SK-N-SH (cell line): ENCODE measurements around the gene KCNV2. TPM values are rescaled to one million over a fixed set of nuclear protein-coding genes. Genes with fewer than 3 reads are reported as not detected.

ENCODE experiments used
- CTCF ChIA-PET: fragments of 300-600, 350-600 bp; formaldehyde crosslinking; extraction: SDS; loops from one replicate; lab custom pipeline; 2021; lab: Yijun Ruan, JAX
- POLR2A ChIA-PET: fragments of 350-600 bp; sonication (Branson Sonifier 250); formaldehyde crosslinking; extraction: SDS; loops from one replicate; lab custom pipeline; 2020; ENCODE audit warnings: antibody characterized with exemption, inconsistent platforms; lab: Yijun Ruan, JAX
- DNase-seq: peaks from one replicate; pipeline ENCODE4 v3.0.0; 2012
- H2AFZ ChIP-seq: fragments of 200-600 bp; sonication (generic); 2 replicates; pipeline ENCODE4 v1.8.1; 2016; ENCODE audit warnings: antibody characterized with exemption, mild to moderate bottlenecking, low read depth
- H3F3A ChIP-seq: fragments of 200-600 bp; sonication (generic); replicated peaks from 2 replicates; pipeline ENCODE3; 2016; ENCODE audit warnings: antibody characterized with exemption, mild to moderate bottlenecking; ENCODE audit not compliant: insufficient read depth
- H3K27ac ChIP-seq, 2 experiments: fragments of 200-500 bp in 1 of 2; fragments of 200-600 bp in 1 of 2; sonication (Bioruptor generic) in 1 of 2; sonication (generic), shearing (Covaris generic) in 1 of 2; 2 replicates each; pipeline versions ENCODE4 v1.5.1 to v1.6.1; 2014 to 2016; ENCODE audit warnings: low read depth in 2 of 2, inconsistent platforms in 1 of 2, low read length in 1 of 2, mild to moderate bottlenecking in 1 of 2, mixed read lengths in 1 of 2
- H3K27me3 ChIP-seq: fragments of 200-600 bp; sonication (generic), shearing (Covaris generic); 2 replicates; pipeline ENCODE4 v1.6.1; 2016; ENCODE audit warnings: mixed run types; ENCODE audit not compliant: insufficient read depth
- H3K36me3 ChIP-seq, 2 experiments: fragments of 200-500 bp in 1 of 2; fragments of 200-600 bp in 1 of 2; sonication (Bioruptor generic) in 1 of 2; sonication (generic) in 1 of 2; replicated peaks in 1 of 2; 2 replicates each; pipeline versions ENCODE3 to v1.5.1; 2014 to 2016; ENCODE audit warnings: low read length in 1 of 2, mild to moderate bottlenecking in 1 of 2; ENCODE audit not compliant: insufficient read depth in 2 of 2, control insufficient read depth in 1 of 2
- H3K4me1 ChIP-seq, 2 experiments: fragments of 200-500 bp in 1 of 2; fragments of 200-600 bp in 1 of 2; sonication (Bioruptor generic) in 1 of 2; sonication (generic), shearing (Covaris generic) in 1 of 2; 2 replicates each; pipeline versions ENCODE4 v1.5.1 to v1.6.1; 2014 to 2016; ENCODE audit warnings: low read depth in 1 of 2, low read length in 1 of 2, mixed run types in 1 of 2; ENCODE audit not compliant: insufficient read depth in 2 of 2, control insufficient read depth in 1 of 2
- H3K4me2 ChIP-seq: fragments of 200-600 bp; sonication (generic), shearing (Covaris generic); 2 replicates; pipeline ENCODE4 v1.6.1; 2017; ENCODE audit warnings: mixed run types
- H3K4me3 ChIP-seq, 2 experiments: fragments of 200-500 bp in 1 of 2; fragments of 200-600 bp in 1 of 2; sonication (Bioruptor generic) in 1 of 2; sonication (generic), shearing (Covaris generic) in 1 of 2; 2 replicates each; pipeline versions ENCODE4 v1.5.1 to v1.8.1; 2014 to 2016; ENCODE audit warnings: low read depth in 2 of 2, inconsistent platforms in 1 of 2, low read length in 1 of 2, mild to moderate bottlenecking in 1 of 2, mixed read lengths in 1 of 2, moderate library complexity in 1 of 2
- H3K79me2 ChIP-seq: fragments of 200-600 bp; sonication (generic); 2 replicates; pipeline ENCODE4 v1.8.1; 2017; ENCODE audit warnings: mild to moderate bottlenecking; ENCODE audit not compliant: insufficient read depth
- H3K9ac ChIP-seq: fragments of 200-600 bp; sonication (generic); 2 replicates; pipeline ENCODE4 v1.6.1; 2017; ENCODE audit warnings: mixed run types
- H3K9me2 ChIP-seq: fragments of 200-600 bp; sonication (generic); 2 replicates; pipeline ENCODE4 v1.6.1; 2017; ENCODE audit warnings: mixed run types
- H3K9me3 ChIP-seq: fragments of 200-600 bp; sonication (generic); 2 replicates; pipeline ENCODE4 v1.6.1; 2017; ENCODE audit warnings: mixed run types, mild to moderate bottlenecking, moderate library complexity
- H4K20me1 ChIP-seq: fragments of 200-600 bp; sonication (generic); 2 replicates; pipeline ENCODE4 v1.6.1; 2017; ENCODE audit warnings: mild to moderate bottlenecking, mixed run types; ENCODE audit not compliant: insufficient read depth
- CHD2 ChIP-seq: fragments of 150-350 bp; IDR thresholded peaks from 2 replicates; pipeline ENCODE4 v1.6.1; 2018; ENCODE audit warnings: low read length; ENCODE audit not compliant: partially characterized antibody
- CTCF ChIP-seq: fragments of 200-600 bp; sonication (generic); IDR thresholded peaks from 2 replicates; pipeline ENCODE4 v1.6.1; 2017; ENCODE audit warnings: antibody characterized with exemption, mild to moderate bottlenecking, moderate library complexity
- EZH2phosphoT487 ChIP-seq: fragments of 200-600 bp; sonication (generic); IDR thresholded peaks from 2 replicates; pipeline ENCODE4 v1.6.1; 2017; ENCODE audit warnings: low read depth, mixed run types, mild to moderate bottlenecking, antibody characterized with exemption, moderate library complexity, borderline replicate concordance
- FOSL2 ChIP-seq: IDR thresholded peaks from 2 replicates; pipeline ENCODE4 v1.4.0; 2012; ENCODE audit warnings: low read depth, mild to moderate bottlenecking, moderate library complexity, borderline replicate concordance
- FOXJ3 ChIP-seq: sonication (generic); formaldehyde crosslinking; IDR thresholded peaks from 2 replicates; pipeline ENCODE4 v1.5.1; 2020; ENCODE audit warnings: mild to moderate bottlenecking, missing genetic modification reagents
- FOXM1 ChIP-seq: IDR thresholded peaks from 2 replicates; pipeline ENCODE4 v1.4.0; 2012; ENCODE audit warnings: low read depth, mild to moderate bottlenecking
- GATA2 ChIP-seq: sonication (generic); formaldehyde crosslinking; IDR thresholded peaks from 2 replicates; pipeline ENCODE4 v1.5.0; 2020; ENCODE audit warnings: mild to moderate bottlenecking, missing genetic modification reagents
- MXI1 ChIP-seq: IDR thresholded peaks from 2 replicates; pipeline ENCODE4 v1.6.1; 2012; ENCODE audit warnings: mild to moderate bottlenecking, low read depth, low read length, improper control_type of control experiment
- PBX3 ChIP-seq: IDR thresholded peaks from 2 replicates; pipeline ENCODE4; 2012
- POLR2AphosphoS5 ChIP-seq: IDR thresholded peaks from 2 replicates; pipeline ENCODE4 v1.6.1; 2012; ENCODE audit warnings: low read depth, low read length
- RAD21 ChIP-seq: IDR thresholded peaks from 2 replicates; pipeline ENCODE4 v1.6.1; 2012; ENCODE audit warnings: mild to moderate bottlenecking, low read length
- RFX5 ChIP-seq: IDR thresholded peaks from 2 replicates; pipeline ENCODE4 v1.6.1; 2012; ENCODE audit warnings: mild to moderate bottlenecking, improper control_type of control experiment, low read length
- RXRA ChIP-seq: IDR thresholded peaks from 2 replicates; pipeline ENCODE4 v1.4.0; 2012; ENCODE audit warnings: low read depth, mild to moderate bottlenecking, borderline replicate concordance
- TAF1 ChIP-seq: IDR thresholded peaks from 2 replicates; pipeline ENCODE4 v1.6.1; 2012; ENCODE audit warnings: low read depth, mild to moderate bottlenecking, low read length, moderate library complexity, borderline replicate concordance
- TCF12 ChIP-seq: IDR thresholded peaks from 2 replicates; pipeline ENCODE4 v1.4.0; 2012
- TEAD4 ChIP-seq: IDR thresholded peaks from 2 replicates; pipeline ENCODE4 v1.4.0; 2012; ENCODE audit warnings: mild to moderate bottlenecking, borderline replicate concordance; ENCODE audit not compliant: insufficient read depth
- WGBS: methylation state at CpG from one replicate; pipeline ENCODE4 v1.1.6; 2017; ENCODE audit warnings: low lambda C conversion rate; 5-methylcytosine and 5-hydroxymethylcytosine counted together
- polyA plus RNA-seq, 3 experiments: library from polyadenylated mRNA; depleted of rRNA; stranded (reverse); fragments of >200 nt; gene quantifications; 2 replicates each; pipeline ENCODE4 v1.2.3, GENCODE V29; 2012
- TF ChIP-seq, protein P1 (sequence below): IDR thresholded peaks from 2 replicates; pipeline ENCODE4 v1.4.0; 2012; ENCODE audit warnings: low read depth, borderline replicate concordance
- TF ChIP-seq, protein P2 (sequence below): IDR thresholded peaks from 2 replicates; pipeline ENCODE4 v1.4.0; 2012; ENCODE audit warnings: low read depth

KCNV2 gene
- polyA plus RNA-seq, 1 of the 3 experiments (the other 2 are of a cell fraction), result not detected

DNA sequence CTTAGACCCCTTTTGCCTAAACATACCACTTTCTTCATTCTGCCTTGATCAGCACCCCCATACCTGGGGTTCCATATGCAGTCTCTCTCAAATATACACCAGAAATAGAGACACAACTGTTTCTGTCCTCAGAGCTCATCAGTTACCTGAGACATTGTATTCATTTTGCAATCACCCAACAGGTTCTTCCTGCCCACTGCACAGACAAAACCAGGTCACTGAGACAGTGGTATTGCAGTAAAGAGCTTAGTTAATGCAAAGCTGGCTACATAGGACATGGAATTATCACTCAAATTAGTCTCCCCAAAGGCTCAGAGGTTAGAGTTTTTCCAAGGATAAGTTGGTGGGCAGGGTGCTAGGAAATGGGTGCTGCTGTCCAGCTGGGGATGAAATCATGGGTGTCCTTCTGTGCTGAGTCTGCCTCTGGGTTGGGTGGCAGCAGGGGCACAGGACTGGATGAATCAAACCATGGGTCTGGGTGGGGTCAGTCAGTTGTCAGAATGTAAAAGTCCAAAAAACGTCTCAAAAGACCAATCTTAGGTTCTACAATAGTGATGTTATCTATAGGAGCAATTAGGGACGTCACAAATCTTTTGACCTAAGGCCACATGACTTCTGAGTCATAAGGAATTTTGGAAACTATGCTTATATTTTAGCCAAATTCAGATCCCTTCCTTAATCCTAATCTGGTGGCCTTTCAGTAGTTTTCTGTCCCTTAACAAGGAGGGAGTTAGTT is 41.0 kb downstream of the KCNV2 start:
- H4K20me1 ChIP-seq, result no peaks in the 10 kb centered on the region
- no peak overlapping the region for H3K4me3 ChIP-seq
- H3F3A ChIP-seq, result no peaks in the 10 kb centered on the region
- 57% methylated on average over 2 of the region's 2 CpGs for WGBS
- H3K9me3 ChIP-seq, result no peaks in the 10 kb centered on the region
- no peak overlapping the region for H3K4me2 ChIP-seq
- ChIA-PET POLR2A (no interaction called here), CTCF (no interaction called here)
- H3K27ac ChIP-seq, result no peak overlapping the region
- no peaks in the 10 kb centered on the region for H3K79me2 ChIP-seq
- no peak overlapping the region for H3K9ac ChIP-seq
- no peaks in the 10 kb centered on the region for H3K27me3 ChIP-seq
- H3K4me1 ChIP-seq, result no peaks in the 10 kb centered on the region
- no peaks in the 10 kb centered on the region for H3K9me2 ChIP-seq
- no peak overlapping the region for H2AFZ ChIP-seq
- peaks cover 5 to 11% of the 10 kb centered on the region in 2 experiments for H3K36me3 ChIP-seq
- TF ChIP-seq TCF12 (no peak), MXI1 (no peak), TAF1 (no peak), GATA2 (CRISPR knock-in tag) (no peak), FOXM1 (no peak), TEAD4 (no peak), EZH2phosphoT487 (no peak), FOSL2 (no peak), CHD2 (no peak), CTCF (no peak), PBX3 (no peak), RXRA (no peak), RAD21 (no peak), RFX5 (no peak), POLR2AphosphoS5 (no peak), FOXJ3 (CRISPR knock-in tag) (no peak)
- TF ChIP-seq, protein P1, sequence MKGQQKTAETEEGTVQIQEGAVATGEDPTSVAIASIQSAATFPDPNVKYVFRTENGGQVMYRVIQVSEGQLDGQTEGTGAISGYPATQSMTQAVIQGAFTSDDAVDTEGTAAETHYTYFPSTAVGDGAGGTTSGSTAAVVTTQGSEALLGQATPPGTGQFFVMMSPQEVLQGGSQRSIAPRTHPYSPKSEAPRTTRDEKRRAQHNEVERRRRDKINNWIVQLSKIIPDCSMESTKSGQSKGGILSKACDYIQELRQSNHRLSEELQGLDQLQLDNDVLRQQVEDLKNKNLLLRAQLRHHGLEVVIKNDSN, result no peak
- TF ChIP-seq, protein P2, sequence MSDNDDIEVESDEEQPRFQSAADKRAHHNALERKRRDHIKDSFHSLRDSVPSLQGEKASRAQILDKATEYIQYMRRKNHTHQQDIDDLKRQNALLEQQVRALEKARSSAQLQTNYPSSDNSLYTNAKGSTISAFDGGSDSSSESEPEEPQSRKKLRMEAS, result no peak
- no peak for DNase-seq
